Activated naive CD8-positive, alpha-beta T cell treated with anti-CD3 and anti-CD28 coated beads for 36 hours (primary cell): ENCODE data around the gene NTM. TPM values are rescaled to one million over a fixed set of nuclear protein-coding genes. Genes with fewer than 3 reads are reported as not detected.

Experiments used
- DNase-seq: peaks from one replicate; pipeline ENCODE4 v3.0.0; 2021
- H3K27ac Mint-ChIP-seq: one replicate; pipeline ENCODE4 v1.8.0; 2022; ENCODE audit warnings: mild to moderate bottlenecking, moderate library complexity, mixed read lengths
- H3K27me3 Mint-ChIP-seq: one replicate; pipeline ENCODE4 v1.8.0; 2022; ENCODE audit warnings: mild to moderate bottlenecking, mixed read lengths
- H3K36me3 Mint-ChIP-seq: one replicate; pipeline ENCODE4 v1.8.0; 2021; ENCODE audit warnings: mild to moderate bottlenecking, mixed read lengths
- H3K4me1 Mint-ChIP-seq: one replicate; pipeline ENCODE4 v1.8.0; 2021; ENCODE audit warnings: mixed read lengths
- H3K4me3 Mint-ChIP-seq: one replicate; pipeline ENCODE4 v1.8.0; 2022; ENCODE audit warnings: mild to moderate bottlenecking, moderate library complexity, mixed read lengths
- H3K9me3 Mint-ChIP-seq: one replicate; pipeline ENCODE4 v1.8.0; 2022; ENCODE audit warnings: mixed read lengths
- total RNA-seq, 2 experiments: library from RNA; stranded (reverse); gene quantifications; one replicate each; pipeline ENCODE4 v1.2.3, GENCODE V29; 2021

NTM gene
- total RNA-seq, 2 experiments from 2014 or later: not detected

GRCh38 chr11:131584785-131585592, 214.6 kb downstream of the NTM start:
- Mint-ChIP-seq H3K36me3 (no peaks in the 10 kb centered on the region), H3K27me3 (peaks cover 16% of the 10 kb centered on the region), H3K9me3 (peaks cover 2% of the 10 kb centered on the region), H3K27ac (no peak overlapping the region), H3K4me3 (no peak overlapping the region), H3K4me1 (no peaks in the 10 kb centered on the region)
- no peak for DNase-seq

- no peaks in the 10 kb centered on the region for H3K4me1 Mint-ChIP-seq
- peaks cover 16% of the 10 kb centered on the region for H3K27me3 Mint-ChIP-seq
- no peaks in the 10 kb centered on the region for H3K36me3 Mint-ChIP-seq
- no peak for DNase-seq
- peaks cover 2% of the 10 kb centered on the region for H3K9me3 Mint-ChIP-seq
- no peak overlapping the region for H3K27ac Mint-ChIP-seq
- no peak overlapping the region for H3K4me3 Mint-ChIP-seq
Measured at GRCh38 chr11:131588057-131588456, 217.6 kb downstream of the NTM start.

- H3K9me3 Mint-ChIP-seq: peaks cover 2% of the 10 kb centered on the region
- H3K27me3 Mint-ChIP-seq: peaks cover 5% of the 10 kb centered on the region
- no peak for DNase-seq
- no peak overlapping the region for H3K4me3 Mint-ChIP-seq
- no peaks in the 10 kb centered on the region for H3K4me1 Mint-ChIP-seq
- no peaks in the 10 kb centered on the region for H3K36me3 Mint-ChIP-seq
- no peak overlapping the region for H3K27ac Mint-ChIP-seq
Measured at GRCh38 chr11:131591051-131591461, 220.6 kb downstream of the NTM start.

DNA sequence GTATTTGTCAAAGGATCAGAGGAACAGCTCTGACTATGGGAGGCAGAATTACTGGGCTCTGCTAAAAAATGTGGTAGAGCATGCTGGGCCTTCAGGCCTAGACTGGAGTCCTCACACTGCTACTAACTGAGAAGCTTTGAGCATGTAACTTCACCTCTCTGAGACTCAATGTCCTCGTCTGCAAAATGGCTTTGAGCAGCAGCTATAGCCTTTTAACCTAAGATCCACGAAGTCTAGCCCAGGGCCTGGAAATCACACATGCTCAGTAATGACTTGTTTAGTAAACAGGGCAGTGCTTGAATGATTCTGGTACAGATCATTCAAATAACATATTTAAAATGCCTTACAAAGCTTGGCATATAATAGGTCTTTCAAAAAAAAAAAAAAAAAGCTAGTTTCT, 221.7 kb downstream of the NTM start:
- no peak overlapping the region for H3K4me3 Mint-ChIP-seq
- H3K36me3 Mint-ChIP-seq: no peaks in the 10 kb centered on the region
- H3K27me3 Mint-ChIP-seq: no peaks in the 10 kb centered on the region
- peaks cover 2% of the 10 kb centered on the region for H3K9me3 Mint-ChIP-seq
- DNase-seq: no peak
- no peak overlapping the region for H3K27ac Mint-ChIP-seq
- no peaks in the 10 kb centered on the region for H3K4me1 Mint-ChIP-seq

GRCh38 chr11:131592734-131593133, 222.3 kb downstream of the NTM start:
- Mint-ChIP-seq H3K36me3 (no peaks in the 10 kb centered on the region), H3K27me3 (no peaks in the 10 kb centered on the region), H3K9me3 (no peaks in the 10 kb centered on the region), H3K4me1 (no peaks in the 10 kb centered on the region), H3K4me3 (no peak overlapping the region), H3K27ac (no peak overlapping the region)
- no peak for DNase-seq

- Mint-ChIP-seq H3K27me3 (no peaks in the 10 kb centered on the region), H3K27ac (no peak overlapping the region), H3K4me1 (no peaks in the 10 kb centered on the region), H3K4me3 (no peak overlapping the region), H3K36me3 (no peaks in the 10 kb centered on the region), H3K9me3 (no peaks in the 10 kb centered on the region)
- DNase-seq: no peak
Measured at GRCh38 chr11:131593301-131593700, 222.9 kb downstream of the NTM start.

GRCh38 chr11:131595797-131596196, 225.4 kb downstream of the NTM start:
- Mint-ChIP-seq H3K9me3 (no peaks in the 10 kb centered on the region), H3K27me3 (no peaks in the 10 kb centered on the region), H3K4me3 (no peak overlapping the region), H3K27ac (no peak overlapping the region), H3K4me1 (no peaks in the 10 kb centered on the region), H3K36me3 (no peaks in the 10 kb centered on the region)
- DNase-seq: no peak

DNA sequence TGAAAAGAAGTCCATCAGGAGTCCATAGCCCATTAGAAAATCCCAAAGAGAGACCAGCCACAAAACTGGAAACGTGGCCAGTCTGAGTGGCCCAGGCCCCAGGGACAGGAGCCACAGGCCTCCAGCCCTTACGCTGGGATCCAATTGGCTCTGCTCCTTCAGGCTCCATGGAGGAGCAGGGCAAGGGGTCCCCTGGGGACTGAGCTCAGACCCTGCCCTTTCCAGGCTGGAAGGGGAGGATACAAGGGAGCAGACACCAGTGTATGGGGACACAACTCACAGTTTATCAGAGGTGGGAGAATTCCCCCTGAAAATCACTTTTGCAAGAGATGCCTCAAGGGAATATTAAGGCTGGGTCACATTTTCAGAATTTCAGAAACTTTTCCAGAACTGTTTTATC, 227.5 kb downstream of the NTM start:
- no peak for DNase-seq
- H3K27me3 Mint-ChIP-seq: no peaks in the 10 kb centered on the region

GRCh38 chr11:131598305-131598704, 227.9 kb downstream of the NTM start:
- H3K4me3 Mint-ChIP-seq: no peak overlapping the region
- H3K27me3 Mint-ChIP-seq: no peaks in the 10 kb centered on the region
- H3K9me3 Mint-ChIP-seq: no peaks in the 10 kb centered on the region
- no peak for DNase-seq
- H3K4me1 Mint-ChIP-seq: no peaks in the 10 kb centered on the region
- no peak overlapping the region for H3K27ac Mint-ChIP-seq
- H3K36me3 Mint-ChIP-seq: no peaks in the 10 kb centered on the region

More for the DNA sequence above, 227.5 kb downstream of the NTM start:
- H3K36me3 Mint-ChIP-seq: no peaks in the 10 kb centered on the region
- no peaks in the 10 kb centered on the region for H3K4me1 Mint-ChIP-seq
- no peak overlapping the region for H3K27ac Mint-ChIP-seq
- H3K4me3 Mint-ChIP-seq: no peak overlapping the region
- no peaks in the 10 kb centered on the region for H3K9me3 Mint-ChIP-seq

GRCh38 chr11:131599285-131599684, 228.9 kb downstream of the NTM start:
- Mint-ChIP-seq H3K27ac (no peak overlapping the region), H3K4me1 (no peaks in the 10 kb centered on the region), H3K27me3 (no peaks in the 10 kb centered on the region), H3K36me3 (no peaks in the 10 kb centered on the region), H3K4me3 (no peak overlapping the region), H3K9me3 (peaks cover 3% of the 10 kb centered on the region)
- no peak for DNase-seq

GRCh38 chr11:131600628-131601027, 230.2 kb downstream of the NTM start:
- Mint-ChIP-seq H3K27me3 (no peaks in the 10 kb centered on the region), H3K27ac (no peak overlapping the region), H3K9me3 (peaks cover 4% of the 10 kb centered on the region), H3K36me3 (no peaks in the 10 kb centered on the region), H3K4me1 (no peaks in the 10 kb centered on the region), H3K4me3 (no peak overlapping the region)
- DNase-seq: no peak

GRCh38 chr11:131601586-131601985, 231.2 kb downstream of the NTM start:
- Mint-ChIP-seq H3K27ac (no peak overlapping the region), H3K9me3 (peaks cover 4% of the 10 kb centered on the region), H3K4me1 (no peaks in the 10 kb centered on the region), H3K36me3 (no peaks in the 10 kb centered on the region), H3K4me3 (no peak overlapping the region), H3K27me3 (no peaks in the 10 kb centered on the region)
- no peak for DNase-seq

DNA sequence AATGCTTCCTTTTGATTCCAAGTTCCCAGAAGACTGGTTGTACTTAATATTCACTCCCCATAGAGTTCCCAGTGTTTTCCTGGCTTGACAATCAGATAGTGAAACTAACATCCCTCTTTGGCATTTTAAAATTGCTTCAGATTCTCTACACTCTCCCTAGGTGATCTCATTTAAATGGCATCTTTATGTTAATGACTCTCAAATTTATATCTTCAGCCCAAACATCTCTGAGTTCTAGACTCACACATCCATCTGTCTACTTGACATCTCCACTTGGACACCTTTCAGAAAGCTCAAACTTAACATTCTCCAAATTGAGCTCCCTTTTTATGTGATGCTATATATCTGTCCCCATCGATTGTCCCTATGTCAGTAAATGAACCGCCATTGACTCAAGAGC, 232.0 kb downstream of the NTM start:
- no peak overlapping the region for H3K4me3 Mint-ChIP-seq
- no peaks in the 10 kb centered on the region for H3K4me1 Mint-ChIP-seq
- H3K36me3 Mint-ChIP-seq: no peaks in the 10 kb centered on the region
- no peak for DNase-seq
- no peak overlapping the region for H3K27ac Mint-ChIP-seq
- peaks cover 4% of the 10 kb centered on the region for H3K9me3 Mint-ChIP-seq
- no peaks in the 10 kb centered on the region for H3K27me3 Mint-ChIP-seq

- Mint-ChIP-seq H3K27ac (no peak overlapping the region), H3K36me3 (no peaks in the 10 kb centered on the region), H3K4me3 (no peak overlapping the region), H3K9me3 (peaks cover 7% of the 10 kb centered on the region), H3K27me3 (peaks cover 5% of the 10 kb centered on the region), H3K4me1 (no peaks in the 10 kb centered on the region)
- DNase-seq: no peak
Measured at GRCh38 chr11:131606811-131607335, 236.5 kb downstream of the NTM start.

DNA sequence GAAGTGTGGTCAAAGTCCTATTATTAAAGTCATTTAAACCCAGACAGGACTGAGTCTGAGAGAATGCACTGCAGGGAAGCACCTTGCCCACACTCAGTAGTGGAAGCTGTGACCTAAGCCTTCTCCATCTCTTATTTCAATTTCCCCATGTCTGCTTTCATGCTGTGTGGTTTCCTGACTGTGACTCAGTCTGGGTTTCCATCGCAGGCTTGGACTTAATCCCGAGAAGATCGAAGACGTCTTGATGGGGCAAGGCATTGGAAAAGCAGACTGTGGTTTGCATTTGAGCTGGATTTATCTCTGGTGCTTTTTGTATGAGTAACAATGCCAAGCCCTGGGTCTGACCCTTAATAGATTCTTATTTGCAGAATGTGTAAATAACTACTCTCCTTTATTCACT, 238.9 kb downstream of the NTM start:
- Mint-ChIP-seq H3K27ac (no peak overlapping the region), H3K9me3 (peaks cover 4% of the 10 kb centered on the region), H3K4me1 (no peaks in the 10 kb centered on the region), H3K36me3 (no peaks in the 10 kb centered on the region), H3K4me3 (no peak overlapping the region), H3K27me3 (peaks cover 5% of the 10 kb centered on the region)
- no peak for DNase-seq

GRCh38 chr11:131609921-131610320, 239.5 kb downstream of the NTM start:
- H3K27ac Mint-ChIP-seq: no peak overlapping the region
- H3K9me3 Mint-ChIP-seq: peaks cover 4% of the 10 kb centered on the region
- H3K4me1 Mint-ChIP-seq: no peaks in the 10 kb centered on the region
- no peak overlapping the region for H3K4me3 Mint-ChIP-seq
- H3K36me3 Mint-ChIP-seq: no peaks in the 10 kb centered on the region
- H3K27me3 Mint-ChIP-seq: peaks cover 5% of the 10 kb centered on the region
- no peak for DNase-seq
